Chondrocyte (in vitro differentiated cells): ENCODE measurements around the gene POLR2J3. TPM values are rescaled to one million over a fixed set of nuclear protein-coding genes. Genes with fewer than 3 reads are reported as not detected.
A peak's percentile ranks its signal among the peaks of the same experiment; 100 is the strongest.
"Not testable (repeated sequence)": the region's sequence is repeated elsewhere in the genome, so short reads cannot be mapped to it uniquely, and the experiment has no call there.

ENCODE experiments used
- DNase-seq: peaks from one replicate; pipeline ENCODE4 v3.0.0; 2021; ENCODE audit warnings: mixed read lengths, low spot score
- H3K27ac Mint-ChIP-seq: one replicate; pipeline ENCODE4 v1.8.0; 2021; ENCODE audit warnings: mild to moderate bottlenecking, moderate library complexity, mixed read lengths; ENCODE audit not compliant: unreplicated experiment
- H3K27me3 Mint-ChIP-seq: 2 replicates; pipeline ENCODE4 v1.8.0; 2021; ENCODE audit warnings: low read depth, mixed read lengths
- H3K36me3 Mint-ChIP-seq: 2 replicates; pipeline ENCODE4 v1.8.0; 2021; ENCODE audit warnings: low read depth, mixed read lengths
- H3K4me1 Mint-ChIP-seq: 2 replicates; pipeline ENCODE4 v1.8.0; 2021; ENCODE audit warnings: low read depth, mild to moderate bottlenecking, mixed read lengths
- H3K4me3 Mint-ChIP-seq: one replicate; pipeline ENCODE4 v1.8.0; 2021; ENCODE audit warnings: mild to moderate bottlenecking, moderate library complexity, mixed read lengths; ENCODE audit not compliant: unreplicated experiment
- H3K9me3 Mint-ChIP-seq: 2 replicates; pipeline ENCODE4 v1.8.0; 2021; ENCODE audit warnings: low read depth, mixed read lengths
- total RNA-seq: library from RNA; stranded (reverse); gene quantifications from 3 replicates; pipeline ENCODE4 v1.2.1, GENCODE V29; 2021

POLR2J3 gene
- total RNA-seq, 1 donor from 2014 or later: 9.9 TPM

DNA sequence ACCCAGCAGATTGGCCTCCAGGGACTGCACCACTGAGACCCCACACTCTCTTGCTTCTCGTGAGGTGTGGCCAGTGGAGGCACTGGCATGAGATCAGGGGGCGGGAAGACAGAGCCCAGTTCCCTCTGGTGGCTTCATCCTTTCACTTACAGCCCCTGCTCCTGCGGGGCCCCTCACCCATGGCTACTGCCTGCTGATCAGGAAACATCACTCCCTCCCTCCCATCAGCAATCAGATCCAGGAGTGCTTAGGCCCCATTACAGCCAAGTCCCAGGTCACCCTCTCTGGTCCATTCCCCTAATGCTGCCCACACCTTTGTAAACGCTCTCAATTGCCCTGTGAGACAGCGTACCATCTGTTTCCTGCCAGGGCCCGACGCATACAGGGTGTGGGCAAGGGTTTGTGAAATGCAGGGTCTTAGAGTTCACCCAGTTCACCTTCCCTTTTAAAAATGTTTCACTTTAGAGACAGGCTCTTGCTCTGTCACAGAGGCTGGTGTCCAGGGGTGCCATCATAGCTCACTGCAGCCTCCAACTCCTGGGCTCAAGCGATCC lies 37.2 kb downstream of the POLR2J3 start:
- not testable (repeated sequence) for H3K4me3 Mint-ChIP-seq, H3K9me3 Mint-ChIP-seq, DNase-seq, H3K27me3 Mint-ChIP-seq, H3K27ac Mint-ChIP-seq, H3K36me3 Mint-ChIP-seq, H3K4me1 Mint-ChIP-seq

DNA sequence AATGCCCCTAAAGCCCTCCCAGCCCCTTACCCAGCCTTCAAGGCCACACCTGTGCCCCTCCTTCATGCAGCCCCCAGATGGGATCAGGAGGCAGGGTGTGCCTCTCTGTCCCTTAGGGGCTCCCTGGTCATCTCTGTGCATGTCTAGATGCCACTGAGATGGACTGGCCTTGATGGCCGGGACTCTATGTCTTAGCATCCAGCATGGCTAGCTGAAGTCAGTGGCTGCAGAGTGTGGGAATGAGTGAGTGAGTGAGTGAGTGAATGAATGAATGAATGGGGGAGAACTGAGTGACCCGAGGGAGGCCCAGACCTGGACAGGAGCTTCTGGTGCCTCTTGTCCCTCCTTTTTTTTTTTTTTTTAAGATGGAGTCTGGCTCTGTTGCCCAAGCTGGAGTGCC lies 40.3 kb downstream of the POLR2J3 start:
- H3K9me3 Mint-ChIP-seq: not testable (repeated sequence)

GRCh38 chr7:102531583-102531982 lies 40.8 kb downstream of the POLR2J3 start:
- H3K36me3 Mint-ChIP-seq: not testable (repeated sequence)

More for the DNA sequence above, 40.3 kb downstream of the POLR2J3 start:
- DNase-seq, H3K27me3 Mint-ChIP-seq, H3K4me3 Mint-ChIP-seq, H3K36me3 Mint-ChIP-seq, H3K4me1 Mint-ChIP-seq, H3K27ac Mint-ChIP-seq: not testable (repeated sequence)

DNA sequence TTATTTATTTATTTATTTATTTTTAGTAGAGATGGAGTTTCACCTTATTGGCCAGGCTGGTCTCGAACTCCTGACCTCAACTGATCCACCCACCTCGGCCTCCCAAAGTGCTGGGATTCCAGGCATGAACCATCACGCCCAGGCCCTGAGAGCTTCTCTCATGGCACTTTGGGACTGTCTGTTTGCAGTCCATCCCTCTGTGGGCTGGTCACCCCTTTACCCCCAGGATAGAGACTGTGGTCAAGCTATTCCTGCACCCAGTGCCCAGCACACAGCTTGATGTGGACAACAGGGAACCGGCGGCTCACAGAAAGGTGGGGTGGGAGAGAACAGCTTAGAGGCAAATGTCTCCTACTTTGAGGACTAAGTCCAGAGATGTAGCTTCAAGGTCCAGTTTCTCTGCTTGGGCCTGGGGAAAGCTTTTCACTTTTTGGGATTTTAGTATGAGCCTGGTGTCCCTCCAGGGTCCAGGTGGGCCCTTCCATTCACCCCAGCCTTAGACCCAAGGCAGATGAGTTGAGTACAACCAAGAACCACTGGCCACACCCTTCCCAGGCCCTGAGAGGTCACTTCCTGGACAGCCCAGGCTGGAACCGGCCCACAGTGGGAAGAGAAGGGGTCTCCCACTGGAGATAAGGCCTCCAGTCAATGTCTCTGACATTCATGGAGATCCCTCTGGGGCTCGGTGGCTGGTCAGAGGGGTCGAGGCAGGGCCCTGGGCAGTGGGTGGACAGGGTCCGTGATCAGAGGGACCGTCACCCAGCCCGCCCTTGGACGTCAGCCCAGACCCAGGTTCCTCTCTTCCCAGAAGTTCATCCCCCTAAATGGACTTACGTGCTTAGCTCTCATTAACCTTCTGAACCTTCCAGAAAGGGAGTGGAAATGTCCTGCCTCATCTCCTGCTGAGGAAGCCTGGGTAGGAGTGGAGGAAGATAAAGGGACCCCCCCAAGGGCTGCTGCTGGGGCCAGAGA lies 44.3 kb downstream of the POLR2J3 start:
- not testable (repeated sequence) for DNase-seq, H3K36me3 Mint-ChIP-seq, H3K27me3 Mint-ChIP-seq, H3K27ac Mint-ChIP-seq, H3K4me3 Mint-ChIP-seq, H3K9me3 Mint-ChIP-seq, H3K4me1 Mint-ChIP-seq

More at GRCh38 chr7:102531583-102531982, 40.8 kb downstream of the POLR2J3 start:
- not testable (repeated sequence) for DNase-seq, H3K4me1 Mint-ChIP-seq, H3K9me3 Mint-ChIP-seq, H3K27ac Mint-ChIP-seq, H3K4me3 Mint-ChIP-seq, H3K27me3 Mint-ChIP-seq

GRCh38 chr7:102527182-102527581 lies 45.2 kb downstream of the POLR2J3 start:
- H3K9me3 Mint-ChIP-seq, H3K36me3 Mint-ChIP-seq, H3K27me3 Mint-ChIP-seq, H3K4me3 Mint-ChIP-seq, DNase-seq, H3K4me1 Mint-ChIP-seq: not testable (repeated sequence)
- peak overlapping the region; percentile 77 for H3K27ac Mint-ChIP-seq

- H3K4me1 Mint-ChIP-seq, H3K9me3 Mint-ChIP-seq, H3K27me3 Mint-ChIP-seq, H3K27ac Mint-ChIP-seq, H3K4me3 Mint-ChIP-seq, H3K36me3 Mint-ChIP-seq, DNase-seq: not testable (repeated sequence)
Measured at GRCh38 chr7:102524803-102525202, 47.6 kb downstream of the POLR2J3 start.

DNA sequence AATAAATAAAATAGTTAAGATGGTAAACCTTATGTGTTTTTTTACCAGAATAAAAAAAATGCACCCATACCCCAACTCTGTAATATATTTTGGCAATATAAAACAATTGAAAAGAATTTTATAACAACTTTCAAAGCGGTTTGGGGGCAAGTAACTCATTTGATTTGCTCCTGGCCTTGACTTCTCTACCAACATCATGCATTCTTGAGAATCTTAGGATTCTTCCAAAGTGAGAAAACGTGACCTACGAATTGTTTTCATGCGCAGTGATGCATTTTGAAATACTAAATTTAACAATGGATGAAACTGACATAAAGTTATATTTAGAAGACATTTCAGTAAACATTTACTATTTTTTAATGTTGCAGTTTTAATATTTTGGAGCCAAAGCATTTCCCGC lies 51.6 kb downstream of the POLR2J3 start:
- not testable (repeated sequence) for H3K27ac Mint-ChIP-seq, DNase-seq, H3K9me3 Mint-ChIP-seq, H3K27me3 Mint-ChIP-seq, H3K36me3 Mint-ChIP-seq, H3K4me1 Mint-ChIP-seq, H3K4me3 Mint-ChIP-seq

- not testable (repeated sequence) for H3K4me1 Mint-ChIP-seq, H3K27me3 Mint-ChIP-seq, DNase-seq
Measured at GRCh38 chr7:102517550-102518147, 54.7 kb downstream of the POLR2J3 start, which contains the start of gene RASA4B. Gene RASA4B, minus strand, starts transcription at chr7:102517777. Its CDS starts 67 bp downstream, at chr7:102517710.

More at GRCh38 chr7:102517550-102518147, 54.7 kb downstream of the POLR2J3 start, which contains the start of gene RASA4B:
- not testable (repeated sequence) for H3K27ac Mint-ChIP-seq, H3K9me3 Mint-ChIP-seq, H3K36me3 Mint-ChIP-seq
- peak within 1 kb of the TSS; percentile 44 for H3K4me3 Mint-ChIP-seq

Other genes with a start within 250 kb of the POLR2J3 start
- not detected in 3 replicates for gene SPDYE6, start 216.1 kb downstream of the POLR2J3 start, total RNA-seq
- 23.2 to 25.5 TPM (median 25.3 TPM) in 3 replicates for gene PRKRIP1, start 176.2 kb downstream of the POLR2J3 start, total RNA-seq
- gene ORAI2, start 139.0 kb downstream of the POLR2J3 start, total RNA-seq: 47.4 to 55.1 TPM (median 54.0 TPM) in 3 replicates
- gene ALKBH4, start 107.7 kb downstream of the POLR2J3 start, total RNA-seq: 6.9 to 12.2 TPM (median 9.2 TPM) in 3 replicates
- gene LRWD1, start 107.6 kb downstream of the POLR2J3 start, total RNA-seq: 16.1 to 18.5 TPM (median 16.7 TPM) in 3 replicates
- 33.1 to 41.0 TPM (median 36.6 TPM) in 3 replicates for gene POLR2J, start 93.7 kb downstream of the POLR2J3 start, total RNA-seq
- 7.5 to 12.3 TPM (median 9.9 TPM) in 3 replicates for gene RASA4B, start 54.8 kb downstream of the POLR2J3 start, total RNA-seq
- 3.3 to 4.0 TPM (median 3.3 TPM) in 3 replicates for gene UPK3BL2, start 28.9 kb downstream of the POLR2J3 start, total RNA-seq
- gene SPDYE2, start 21.4 kb downstream of the POLR2J3 start, total RNA-seq: not detected in 3 replicates
- 16.5 to 26.0 TPM (median 24.0 TPM) in 3 replicates for gene RASA4, start 44.2 kb upstream of the POLR2J3 start, total RNA-seq
- 11.7 to 29.6 TPM (median 14.8 TPM) in 3 replicates for gene UPK3BL1, start 70.2 kb upstream of the POLR2J3 start, total RNA-seq
- gene SPDYE2B, start 77.7 kb upstream of the POLR2J3 start, total RNA-seq: not detected in 3 replicates
- gene POLR2J2, start 99.1 kb upstream of the POLR2J3 start, total RNA-seq: 1.5 to 5.1 TPM (median 2.9 TPM) in 3 replicates
- 5.6 to 7.5 TPM (median 5.8 TPM) in 3 replicates for gene FAM185A, start 176.4 kb upstream of the POLR2J3 start, total RNA-seq